Measurements from ENCODE around the gene PPP2R5C.

DNA sequence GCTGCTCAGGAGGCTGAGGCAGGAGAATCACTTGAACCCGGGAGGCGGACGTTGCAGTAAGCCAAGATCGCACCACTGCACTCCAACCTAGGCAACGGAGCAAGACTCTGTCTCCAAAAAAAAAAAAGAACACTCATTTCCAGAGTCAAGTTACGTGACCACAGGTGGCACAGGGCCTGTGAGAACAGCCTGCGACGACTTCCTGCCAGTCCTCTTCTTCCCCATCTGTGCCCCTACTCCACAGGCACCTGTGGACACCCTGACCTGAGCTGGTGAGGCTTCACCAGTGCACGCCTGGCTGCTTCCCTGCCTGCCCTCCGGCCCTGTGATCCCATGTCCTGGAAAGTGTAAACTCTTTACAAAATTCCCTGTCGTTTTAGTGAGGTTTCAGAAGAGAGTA is 77.7 kb downstream of the PPP2R5C start:
- TF ChIP-seq, protein P1, sequence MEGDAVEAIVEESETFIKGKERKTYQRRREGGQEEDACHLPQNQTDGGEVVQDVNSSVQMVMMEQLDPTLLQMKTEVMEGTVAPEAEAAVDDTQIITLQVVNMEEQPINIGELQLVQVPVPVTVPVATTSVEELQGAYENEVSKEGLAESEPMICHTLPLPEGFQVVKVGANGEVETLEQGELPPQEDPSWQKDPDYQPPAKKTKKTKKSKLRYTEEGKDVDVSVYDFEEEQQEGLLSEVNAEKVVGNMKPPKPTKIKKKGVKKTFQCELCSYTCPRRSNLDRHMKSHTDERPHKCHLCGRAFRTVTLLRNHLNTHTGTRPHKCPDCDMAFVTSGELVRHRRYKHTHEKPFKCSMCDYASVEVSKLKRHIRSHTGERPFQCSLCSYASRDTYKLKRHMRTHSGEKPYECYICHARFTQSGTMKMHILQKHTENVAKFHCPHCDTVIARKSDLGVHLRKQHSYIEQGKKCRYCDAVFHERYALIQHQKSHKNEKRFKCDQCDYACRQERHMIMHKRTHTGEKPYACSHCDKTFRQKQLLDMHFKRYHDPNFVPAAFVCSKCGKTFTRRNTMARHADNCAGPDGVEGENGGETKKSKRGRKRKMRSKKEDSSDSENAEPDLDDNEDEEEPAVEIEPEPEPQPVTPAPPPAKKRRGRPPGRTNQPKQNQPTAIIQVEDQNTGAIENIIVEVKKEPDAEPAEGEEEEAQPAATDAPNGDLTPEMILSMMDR (conservative IDR thresholded peaks at IDR 0.05 in 1 of 2, IDR thresholded peaks at IDR 0.05 in 1 of 2; ENCODE audit: extremely low read depth in 1 of 2, insufficient read depth in 1 of 2, low read depth in 1 of 2, low read length in 2 of 2), result no peak
- TF ChIP-seq EZH2 (IDR thresholded peaks at IDR 0.05; ENCODE audit: borderline replicate concordance, low read length), result no peak
